Amniotic stem cell (primary cell): ENCODE measurements around the gene LOXL1.

Experiments used
- DNase-seq: peaks from one replicate; lab custom pipeline; 2025; lab: John Stamatoyannopoulos, UW

The LOXL1 gene

DNA sequence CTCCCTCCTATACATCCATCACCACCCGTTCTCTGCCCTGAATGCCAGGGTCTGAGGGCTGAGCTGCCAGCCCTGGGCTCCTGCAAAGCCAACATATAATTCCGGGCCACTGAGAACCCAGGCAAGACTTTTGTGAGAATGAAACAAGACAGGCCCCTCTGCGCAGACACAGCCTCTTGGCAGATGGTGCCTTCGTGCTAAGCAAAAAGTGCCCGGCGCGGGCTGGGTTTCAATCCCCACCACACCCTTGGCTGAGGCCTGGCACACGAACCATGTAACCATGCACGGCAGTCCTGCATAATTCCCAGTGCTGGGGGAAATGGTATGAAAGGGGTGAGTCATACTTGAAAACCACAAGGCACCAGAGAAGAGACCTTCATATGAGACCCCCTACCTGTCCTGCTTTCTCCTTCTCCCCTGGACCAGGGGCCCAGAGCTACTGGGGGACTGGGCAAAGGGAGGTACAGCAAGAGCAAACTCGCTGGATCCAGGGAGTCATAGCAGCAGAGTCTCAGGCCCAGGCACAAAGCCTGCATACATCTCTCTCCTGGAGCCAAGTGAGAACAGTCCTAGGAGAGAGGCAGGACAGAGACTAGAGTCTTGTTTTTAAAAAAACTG, 26.1 kb upstream of the LOXL1 start:
- no peak for DNase-seq

DNA sequence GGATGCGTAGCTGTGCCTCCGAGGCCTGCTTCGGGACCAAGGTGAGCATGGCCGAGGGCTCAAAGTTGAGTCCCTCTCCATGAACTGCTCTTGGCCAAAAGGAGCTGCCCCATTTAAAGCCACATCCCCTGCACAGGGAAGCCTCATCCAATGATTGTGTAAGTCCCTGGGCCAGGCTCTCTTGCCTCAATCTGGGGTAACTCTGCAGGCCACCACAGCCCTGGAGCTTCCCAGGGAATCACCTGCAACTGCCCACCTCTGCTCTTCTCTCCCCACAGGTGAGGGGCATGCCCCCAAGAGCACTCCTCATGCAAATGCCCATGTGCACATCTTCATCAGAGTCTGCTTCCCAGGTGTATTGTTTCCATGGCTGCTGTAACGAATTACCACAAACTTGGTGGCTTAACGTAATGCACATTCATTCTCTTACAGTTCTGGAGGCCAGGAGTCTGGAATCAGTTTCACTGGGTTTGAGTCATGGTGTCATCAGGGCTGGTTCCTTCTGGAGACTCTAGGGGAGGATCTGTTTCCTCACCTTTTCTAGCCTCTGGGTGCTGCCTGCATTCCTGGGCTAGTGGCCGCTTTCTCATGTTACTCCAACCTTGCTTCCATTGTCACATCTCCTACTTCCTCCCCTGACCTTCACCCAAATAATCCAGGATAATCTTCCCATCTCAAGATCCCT, 25.0 kb upstream of the LOXL1 start:
- DNase-seq, result no peak

DNA sequence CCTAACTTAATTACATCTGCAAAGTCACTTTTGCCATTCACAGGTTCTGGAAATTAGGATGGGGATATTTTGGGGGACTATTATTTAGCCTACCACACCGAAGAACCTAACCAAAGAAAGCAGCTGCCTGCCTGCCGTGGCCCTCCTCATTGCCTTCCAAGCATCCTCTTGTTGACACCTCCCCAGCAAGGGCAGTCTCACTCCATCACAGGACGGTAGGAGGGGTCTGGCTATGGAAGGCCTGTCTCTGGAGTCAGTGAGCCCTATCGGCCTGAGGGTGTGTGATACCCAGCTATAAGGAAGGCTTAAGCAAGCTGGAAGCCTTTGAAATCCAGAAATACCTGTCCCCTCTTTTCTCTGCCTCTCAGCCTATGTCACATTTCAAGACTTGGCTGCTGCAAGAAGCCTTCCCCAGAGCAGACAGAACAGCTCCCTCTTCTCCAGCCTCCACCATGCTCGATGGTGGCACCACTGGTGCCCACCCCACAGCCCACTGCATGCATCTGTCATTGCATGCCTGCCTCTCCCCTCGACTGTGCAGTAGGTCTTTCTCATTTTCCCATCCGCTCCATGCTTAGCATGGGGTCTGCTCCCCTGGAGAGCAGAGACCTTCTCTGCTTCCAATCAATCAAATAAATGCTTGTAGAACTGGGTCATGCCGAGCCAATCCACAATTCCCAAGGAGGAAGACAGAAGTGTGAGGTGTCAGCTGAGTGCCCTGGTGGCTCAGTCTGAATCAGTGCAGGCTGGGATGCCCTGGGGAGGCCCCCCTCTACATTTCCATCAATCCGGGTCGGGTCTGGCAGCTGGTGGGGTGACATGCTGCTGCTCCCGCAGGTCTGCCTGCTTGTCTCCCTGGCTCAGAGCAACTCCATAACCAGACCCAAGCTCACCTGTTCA, 23.9 kb upstream of the LOXL1 start:
- no peak for DNase-seq

DNA sequence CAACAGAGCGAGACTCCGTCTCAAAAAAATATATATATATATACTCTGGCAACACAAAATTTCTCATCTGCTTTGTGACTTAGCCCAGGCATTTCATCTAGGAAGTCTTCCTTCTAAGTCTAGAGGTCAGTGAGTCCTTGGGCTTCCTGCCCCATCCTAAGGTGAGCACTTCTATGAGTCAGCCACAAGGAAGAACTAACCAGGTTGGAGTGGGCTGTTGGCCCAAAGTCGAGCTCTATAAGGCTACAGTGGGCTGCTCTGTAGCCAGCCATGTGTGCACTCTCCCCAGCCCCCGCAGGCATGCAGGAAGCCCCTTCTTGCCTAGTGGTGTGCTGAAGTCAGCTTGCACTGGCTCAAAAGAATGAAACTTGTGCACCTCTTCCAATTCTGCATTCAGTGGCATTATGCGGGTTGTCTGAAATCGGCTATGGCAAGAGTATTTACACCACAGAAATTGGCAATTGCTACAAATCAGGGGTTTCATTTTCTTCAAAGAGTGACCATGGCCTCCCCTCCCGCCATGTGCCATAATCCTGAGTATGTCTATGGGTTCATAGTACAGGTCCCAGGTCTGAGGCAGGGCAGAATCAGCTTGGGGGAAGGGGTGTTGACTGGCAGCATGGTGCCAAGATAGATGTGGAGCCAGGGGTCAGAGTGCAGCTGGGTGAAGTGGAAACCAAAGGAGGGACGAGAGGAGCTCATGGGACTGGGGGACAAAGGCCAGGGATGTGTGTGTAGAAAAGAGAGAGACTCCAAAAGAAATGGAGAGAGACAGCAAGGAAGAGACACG, 22.0 kb upstream of the LOXL1 start:
- no peak for DNase-seq

DNA sequence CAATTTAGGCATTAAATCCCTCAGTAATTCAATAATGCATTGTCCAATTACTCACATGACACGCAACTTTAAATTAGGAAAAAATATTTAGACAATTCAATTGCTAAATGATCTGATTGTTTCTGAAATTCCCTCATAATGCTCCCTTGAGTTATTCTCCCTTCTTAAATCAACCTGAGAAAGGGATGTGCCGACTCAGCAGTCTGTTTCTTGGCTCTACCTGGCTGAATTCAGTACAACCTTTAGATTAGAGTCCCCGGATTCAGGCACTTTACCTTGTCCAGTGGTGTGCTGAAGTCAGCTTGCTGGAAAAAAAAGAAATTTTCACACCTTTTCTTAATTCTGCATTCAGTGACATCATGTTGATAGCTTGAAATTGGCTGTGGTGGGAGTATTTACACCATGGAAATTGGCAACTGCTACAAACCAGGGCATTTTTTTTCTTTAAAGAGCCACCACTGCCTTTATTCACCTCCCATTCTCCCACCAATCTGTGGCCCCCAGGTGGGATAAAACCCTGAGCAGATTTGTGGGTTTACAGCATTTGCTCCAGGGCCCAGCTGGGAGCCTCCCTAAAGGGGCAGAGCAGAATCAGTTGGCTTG, 20.9 kb upstream of the LOXL1 start:
- DNase-seq, result no peak

DNA sequence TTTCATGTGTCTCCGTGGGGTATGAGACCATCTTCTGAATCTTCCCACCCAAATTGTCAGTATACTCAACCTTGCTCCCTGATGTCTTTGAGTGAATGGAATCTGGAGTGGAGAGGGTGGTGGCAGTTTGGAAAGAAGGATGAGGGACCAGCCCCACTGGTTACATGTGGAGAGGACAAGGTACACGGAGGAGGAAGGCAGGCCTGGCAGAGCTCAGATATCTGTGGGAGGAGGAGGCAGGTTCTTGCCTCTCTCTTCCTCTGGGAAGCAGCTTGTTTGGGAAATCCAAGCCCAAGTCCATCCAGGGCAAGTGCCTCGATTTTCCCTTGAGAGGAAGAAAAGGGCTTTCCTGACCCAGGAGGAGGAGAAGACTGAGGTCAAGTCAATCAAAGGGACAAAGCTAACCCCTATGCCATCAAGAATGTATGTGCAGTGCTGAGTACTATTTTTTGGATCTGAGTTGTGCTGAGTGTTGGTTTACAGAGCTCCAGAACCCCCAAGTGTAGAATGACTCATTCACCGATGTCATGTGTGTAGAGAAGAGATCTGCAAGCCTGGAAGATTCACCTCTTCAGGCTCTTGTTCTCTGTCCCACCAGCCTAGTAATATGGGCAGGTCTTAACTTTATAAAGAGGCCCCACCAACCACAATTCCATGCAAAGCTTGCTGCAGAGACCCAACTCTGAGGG, 19.8 kb upstream of the LOXL1 start:
- no peak for DNase-seq

DNA sequence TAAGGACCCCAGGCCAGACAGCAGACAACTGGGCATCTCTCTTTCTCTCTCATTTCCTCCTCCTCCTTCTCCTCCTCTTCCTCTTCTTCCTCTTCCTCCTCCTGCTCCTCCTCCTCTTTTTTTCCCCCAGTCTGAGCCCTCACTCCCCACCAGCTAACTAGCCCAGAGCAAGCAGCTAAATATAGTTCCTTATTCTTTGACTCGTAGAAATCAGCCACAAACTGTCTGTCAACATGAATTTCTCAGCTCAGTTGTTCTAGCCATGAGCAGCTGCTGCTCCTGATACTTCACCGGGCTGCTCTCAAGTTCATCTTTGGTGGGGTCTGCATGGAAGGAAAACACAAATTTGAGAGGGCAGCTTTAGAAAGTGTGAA, 19.2 kb upstream of the LOXL1 start:
- no peak for DNase-seq

DNA sequence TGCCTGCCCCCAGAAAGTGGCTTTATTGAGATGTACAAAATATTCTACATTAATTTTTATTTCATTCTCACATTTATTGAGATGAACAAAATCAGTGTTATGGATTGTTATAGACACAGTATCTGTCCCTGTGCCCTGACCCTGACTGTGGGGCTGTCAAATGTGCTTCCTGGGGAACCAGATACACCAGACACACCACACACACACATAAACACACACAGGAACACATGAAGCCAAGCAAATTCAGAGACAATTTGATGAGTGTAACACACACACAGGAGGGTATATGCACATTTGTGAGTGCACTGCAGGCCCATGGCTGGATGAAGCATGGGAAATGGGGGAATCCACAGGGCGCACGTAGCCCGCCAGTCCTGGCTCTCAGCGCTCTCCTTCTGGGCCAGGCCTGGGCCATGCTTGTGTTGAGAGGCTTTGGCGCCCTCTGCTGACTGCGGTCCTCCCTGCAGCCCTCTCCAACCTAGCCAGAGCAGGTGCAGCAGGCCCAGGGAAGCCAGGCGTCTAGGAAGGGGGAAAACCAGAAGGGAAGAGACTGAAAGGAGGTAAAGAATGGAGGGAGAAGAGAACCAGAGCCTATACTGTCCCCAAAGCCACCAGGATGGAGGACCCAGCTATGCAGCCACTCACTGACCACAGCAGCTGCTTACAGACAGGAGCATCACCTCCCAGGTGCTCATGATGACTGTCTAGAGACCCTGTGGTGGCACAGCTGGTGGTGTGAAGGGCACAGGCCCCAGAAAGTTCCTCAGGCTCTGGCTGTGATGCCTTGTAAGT, 18.0 kb upstream of the LOXL1 start:
- no peak for DNase-seq

DNA sequence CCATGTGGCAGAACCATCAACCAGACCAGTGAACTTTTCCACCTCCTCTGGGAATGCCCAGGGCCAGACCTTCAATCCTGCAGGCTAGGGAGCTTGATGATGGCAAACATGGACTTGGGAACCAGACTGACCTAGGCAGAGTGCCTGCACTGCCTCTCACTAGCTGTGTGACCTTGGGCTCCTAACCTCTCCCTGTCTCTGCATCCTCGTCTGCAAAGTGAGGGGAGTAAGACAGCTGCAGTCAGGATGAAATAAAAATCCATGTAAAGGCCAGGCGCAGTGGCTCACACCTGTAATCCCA, 17.5 kb upstream of the LOXL1 start:
- DNase-seq, result no peak

DNA sequence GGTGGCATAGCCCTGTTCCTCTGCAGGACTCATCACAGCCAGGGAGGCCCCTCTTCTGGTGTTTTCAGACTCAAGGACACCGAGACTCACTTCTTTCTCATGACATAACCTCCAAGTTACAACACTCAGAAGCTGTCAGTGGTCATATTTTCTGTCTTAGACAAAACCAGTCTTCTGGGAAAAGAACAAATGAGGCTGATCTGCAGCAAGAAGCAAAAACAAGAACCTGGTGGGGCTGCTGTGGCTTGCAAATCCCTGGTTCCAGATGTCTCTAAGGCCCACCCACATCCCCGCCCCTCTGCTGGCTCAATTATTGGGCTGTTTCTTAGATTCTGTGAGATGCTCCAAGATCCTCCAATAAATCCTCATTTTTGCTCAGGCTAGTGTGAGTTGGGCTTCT, 16.6 kb upstream of the LOXL1 start:
- DNase-seq, result no peak

DNA sequence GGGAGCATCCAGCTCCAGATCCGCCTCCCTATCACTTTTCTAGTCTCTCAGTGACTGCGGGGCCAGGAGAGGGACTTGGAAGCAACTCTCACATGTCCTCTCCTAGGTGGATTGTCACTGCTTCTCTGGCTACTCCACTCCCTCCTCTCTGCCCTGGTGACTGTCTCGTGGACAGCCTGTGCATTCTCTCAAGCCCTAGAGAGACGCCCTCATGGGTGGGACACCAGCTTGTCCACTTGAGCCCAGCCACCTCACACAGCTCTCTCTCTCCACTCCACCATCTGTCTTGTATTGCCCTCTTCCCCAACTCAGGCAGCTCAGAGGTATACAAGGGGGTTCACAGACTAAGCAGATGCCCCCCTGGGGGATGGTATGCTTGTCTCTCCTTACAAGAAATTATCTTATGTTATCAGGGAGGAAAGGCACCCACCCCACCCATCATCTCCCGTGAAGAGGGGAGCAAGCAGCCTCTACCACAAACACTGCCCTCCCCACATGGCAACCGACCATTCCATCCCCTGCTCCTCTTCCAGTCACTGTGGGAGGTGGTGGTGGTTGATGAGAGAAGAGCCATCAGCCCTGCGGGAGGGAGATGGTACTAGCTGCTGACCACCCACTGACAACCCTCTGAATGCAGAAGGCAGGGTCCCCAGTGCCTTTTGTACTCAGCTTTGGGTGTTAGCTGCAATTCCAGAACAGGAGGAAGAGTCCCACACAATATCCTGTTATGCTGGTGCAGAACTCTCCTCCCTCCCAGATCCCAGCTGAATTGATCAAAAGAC, 15.5 kb upstream of the LOXL1 start:
- no peak for DNase-seq

DNA sequence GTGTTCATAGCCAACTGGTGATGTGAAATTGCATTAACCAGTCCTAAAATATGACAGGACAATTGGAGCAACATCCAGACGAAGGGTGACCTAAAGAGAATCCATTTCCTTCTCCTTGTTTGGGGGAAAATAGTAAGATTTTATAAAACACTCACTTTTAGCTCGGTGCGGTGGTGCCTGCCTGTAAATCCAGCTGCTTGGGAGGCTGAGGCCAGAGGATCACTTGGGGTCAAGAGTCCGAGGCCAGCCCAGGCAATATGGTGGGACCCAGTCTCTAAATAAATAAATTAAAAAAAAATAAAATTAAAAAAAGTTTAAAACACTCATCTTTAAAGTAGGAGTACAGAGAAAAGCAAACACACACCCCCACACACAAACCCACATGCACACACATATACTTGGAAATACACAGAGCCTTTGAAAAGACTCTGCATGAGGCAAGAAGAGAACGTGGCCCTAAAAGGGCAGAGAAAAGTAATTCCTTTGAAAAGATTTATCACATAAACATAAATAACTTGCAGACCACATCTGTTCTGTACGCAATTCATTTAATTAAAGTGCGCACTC, 14.1 kb upstream of the LOXL1 start:
- DNase-seq, result no peak

DNA sequence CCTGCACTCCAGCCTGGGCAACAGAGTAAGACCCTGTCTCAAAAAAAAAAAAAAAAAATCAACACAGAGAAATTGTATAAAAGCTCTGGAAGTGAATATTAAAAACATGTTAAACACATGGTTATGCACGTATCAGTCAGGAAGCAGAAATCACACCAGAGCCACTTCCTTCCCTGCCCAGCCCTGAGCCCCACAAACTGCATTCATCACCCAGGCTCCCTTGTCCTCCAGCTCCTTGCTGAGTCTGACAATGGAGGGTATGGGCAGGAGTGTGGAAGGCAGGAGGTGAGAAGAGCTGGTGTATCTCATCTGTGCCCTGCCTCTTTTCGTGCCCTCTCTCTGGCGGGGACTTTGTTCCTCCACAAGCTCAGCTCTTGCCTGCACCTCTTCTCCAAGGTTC, 12.1 kb upstream of the LOXL1 start:
- no peak for DNase-seq

DNA sequence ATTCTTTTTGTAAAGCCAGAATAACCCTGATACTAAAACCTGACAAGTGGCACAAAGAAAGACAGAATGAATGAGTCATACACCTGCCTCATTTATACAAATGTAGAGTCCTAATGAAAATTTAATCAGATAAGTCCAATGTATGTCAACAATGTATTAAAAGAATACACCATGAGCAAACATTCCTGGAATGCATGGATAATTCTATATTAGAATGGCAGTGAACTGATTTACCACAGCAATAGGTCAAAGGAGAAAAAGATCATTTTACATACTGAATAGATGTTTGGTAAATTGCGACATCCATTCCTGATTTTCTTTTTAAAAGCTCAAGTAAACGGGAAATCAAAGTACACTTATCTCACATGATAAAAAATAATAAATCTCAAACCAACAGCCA, 11.2 kb upstream of the LOXL1 start:
- DNase-seq, result no peak

DNA sequence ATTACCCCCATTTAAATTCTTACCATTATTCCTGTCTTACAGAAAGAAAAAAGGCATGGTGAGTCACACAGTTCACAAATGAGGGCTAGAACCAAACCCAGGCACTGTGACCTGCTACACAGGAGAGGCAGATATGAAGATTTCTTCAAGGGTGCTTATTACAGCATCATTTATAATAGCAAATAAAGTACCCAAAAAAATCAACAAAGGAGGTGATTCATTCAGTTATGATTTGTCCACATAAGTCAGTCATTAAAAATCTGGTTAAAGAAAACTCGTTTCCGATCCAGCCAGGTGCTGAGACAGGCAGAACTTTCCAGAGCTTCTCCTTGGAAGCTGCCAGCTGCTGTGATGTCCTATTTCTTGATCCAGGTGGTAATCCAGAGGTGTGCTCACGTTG, 7.5 kb upstream of the LOXL1 start:
- no peak for DNase-seq

DNA sequence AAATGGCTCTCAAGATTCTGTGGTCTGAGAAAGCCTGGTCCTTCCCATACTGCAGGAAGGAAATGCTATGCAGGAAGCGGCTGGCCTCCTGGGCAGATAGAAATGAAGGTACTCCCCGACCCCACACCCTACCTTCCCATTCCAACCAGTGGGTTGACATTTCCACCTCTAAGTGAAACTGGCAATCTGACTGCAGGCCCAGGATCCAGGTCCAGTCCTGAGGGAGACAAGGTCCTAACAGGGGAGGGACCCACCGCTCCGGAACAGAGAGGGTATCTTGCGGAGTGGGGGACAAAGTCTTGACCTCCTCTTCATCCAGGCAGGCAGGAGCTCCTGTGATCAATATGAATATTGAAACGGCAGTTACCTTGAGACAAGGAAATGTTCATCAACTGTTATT, 6.6 kb upstream of the LOXL1 start:
- no peak for DNase-seq

DNA sequence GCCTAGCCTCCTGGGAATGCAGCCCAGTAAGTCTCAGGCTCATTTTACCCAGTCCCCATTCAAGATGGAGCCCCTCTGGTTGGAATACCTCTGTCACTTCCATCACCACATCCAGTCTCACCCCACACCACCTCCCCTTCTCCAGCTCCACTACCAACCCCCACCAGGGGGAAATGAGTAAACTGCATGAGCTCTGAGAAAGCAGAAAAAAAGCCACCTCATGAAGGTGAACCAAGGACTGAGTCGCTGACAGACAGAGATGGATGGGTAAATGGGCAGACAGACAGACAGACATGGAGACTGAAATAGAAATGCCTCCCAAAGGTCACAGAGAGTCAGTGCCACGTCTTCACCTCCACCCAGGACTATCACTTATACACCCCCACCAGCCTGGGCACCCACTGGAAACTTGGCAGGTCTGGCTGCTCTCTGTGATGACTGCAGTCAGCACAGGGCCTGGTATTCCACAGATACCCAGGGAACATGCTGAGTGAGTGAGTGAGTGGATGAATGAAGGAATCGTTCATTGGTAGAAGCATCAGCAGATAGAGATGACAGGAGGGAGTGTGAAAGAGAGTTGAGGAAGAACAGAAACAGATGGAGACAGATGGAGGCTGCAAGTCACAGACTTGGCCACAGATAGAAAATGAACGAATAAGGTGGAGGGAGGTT, 4.9 kb upstream of the LOXL1 start:
- no peak for DNase-seq

DNA sequence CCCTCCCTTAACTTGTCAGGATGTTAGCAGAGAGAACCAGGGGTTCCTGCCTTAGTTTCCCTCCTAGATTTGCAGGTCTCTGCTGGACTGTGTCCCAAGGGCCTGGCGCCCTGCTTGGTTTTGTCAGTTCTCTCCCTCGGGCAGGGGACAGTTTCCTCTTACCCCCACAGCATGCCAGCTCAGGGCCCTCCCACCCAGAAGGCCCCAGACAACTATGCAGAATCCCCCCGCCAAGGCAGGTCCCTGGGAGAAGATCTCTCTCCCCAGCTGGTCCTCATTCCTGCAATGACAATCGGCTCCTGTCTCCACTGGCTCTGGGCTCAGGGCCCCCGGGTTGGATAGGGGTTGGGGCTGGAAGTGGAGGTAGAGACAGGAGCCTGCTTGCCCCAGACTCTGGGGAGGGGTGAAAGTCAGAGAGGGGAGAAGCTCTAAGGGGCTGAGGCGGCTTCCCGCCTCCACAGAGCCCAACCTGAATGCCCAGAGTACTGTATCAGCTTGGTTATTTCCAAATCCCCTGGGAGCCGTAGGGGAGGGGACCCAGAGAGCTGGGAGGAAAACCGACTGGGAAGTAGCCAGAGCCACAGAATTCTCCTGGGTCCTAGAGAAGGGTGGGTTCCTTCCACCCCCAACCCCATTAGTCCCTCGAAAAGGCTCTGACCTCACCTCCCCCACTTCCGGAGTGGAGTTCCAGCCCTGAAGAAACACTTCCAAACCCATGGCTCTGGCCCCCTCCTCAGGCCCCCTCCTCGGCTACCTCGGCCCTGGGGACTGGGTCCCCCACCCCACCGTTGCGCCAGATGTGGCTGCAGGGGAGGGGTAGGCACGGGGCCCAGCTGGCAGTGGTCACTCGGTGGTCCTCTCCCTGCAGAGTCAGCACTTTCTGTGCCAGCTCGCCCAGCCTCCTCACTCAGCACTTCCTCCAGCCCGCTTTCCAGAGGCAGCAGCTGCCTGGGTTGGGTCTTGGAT, 3.8 kb upstream of the LOXL1 start:
- DNase-seq, result peak; percentile 60
